IMR-90 (cell line): Measurements from ENCODE around the gene TOP2B. TPM values are rescaled to one million over a fixed set of nuclear protein-coding genes. Genes with fewer than 3 reads are reported as not detected.

ENCODE experiments used
- ATAC-seq: fragments of 200-7000 bp; cut with Tn5 transposase; 2 replicates; pipeline ENCODE4 v1.9.1; 2020; ENCODE audit warnings: low read depth, mild to moderate bottlenecking, moderate library complexity
- BruUV-seq: library from RNA; stranded (reverse); fragments of 400-500 nt; replicated peaks from 2 replicates; lab custom pipeline; 2021; lab: Mats Ljungman, UMichigan
- CTCF ChIA-PET: fragments of 300-600 bp; formaldehyde crosslinking; extraction: SDS; loops from one replicate; lab custom pipeline; 2021; ENCODE audit warnings: antibody characterized with exemption; lab: Yijun Ruan, JAX
- POLR2A ChIA-PET: fragments of 300-600 bp; sonication (Branson Sonifier 250); formaldehyde crosslinking; loops from one replicate; lab custom pipeline; 2022; ENCODE audit warnings: antibody characterized with exemption; ENCODE audit not compliant: unreplicated experiment; lab: Charles Lee
- DNase-seq: peaks from one replicate; pipeline ENCODE4 v3.0.0; 2013
- H2AFZ ChIP-seq: replicated peaks from 2 replicates; pipeline ENCODE3; 2013; ENCODE audit warnings: low read length, mild to moderate bottlenecking; ENCODE audit not compliant: poor library complexity
- H2AK5ac ChIP-seq: 2 replicates; pipeline ENCODE4 v1.6.1; 2013; ENCODE audit warnings: low read depth, low read length, inconsistent platforms
- H2AK9ac ChIP-seq: replicated peaks from 2 replicates; pipeline ENCODE3; 2013; ENCODE audit warnings: mild to moderate bottlenecking, low read depth, low read length, moderate library complexity; ENCODE audit not compliant: poor library complexity
- H2BK120ac ChIP-seq: 2 replicates; pipeline ENCODE4 v1.6.1; 2013; ENCODE audit warnings: low read depth, low read length, inconsistent platforms
- H2BK15ac ChIP-seq: 3 replicates; pipeline ENCODE4 v1.6.1; 2013; ENCODE audit warnings: low read depth, low read length, inconsistent platforms
- H2BK20ac ChIP-seq: 2 replicates; pipeline ENCODE4 v1.6.1; 2013; ENCODE audit warnings: low read depth, mild to moderate bottlenecking, inconsistent platforms, low read length, moderate library complexity
- H2BK5ac ChIP-seq: 2 replicates; pipeline ENCODE4 v1.6.1; 2013; ENCODE audit warnings: mild to moderate bottlenecking, low read depth, low read length, inconsistent platforms; ENCODE audit not compliant: poor library complexity, severe bottlenecking
- H3K14ac ChIP-seq: replicated peaks from 2 replicates; pipeline ENCODE4 v1.6.1; 2013; ENCODE audit warnings: low read depth, low read length, inconsistent platforms
- H3K18ac ChIP-seq: 2 replicates; pipeline ENCODE4 v1.6.1; 2013; ENCODE audit warnings: low read depth, low read length, control low read depth
- H3K23ac ChIP-seq: 2 replicates; pipeline ENCODE4 v1.6.1; 2013; ENCODE audit warnings: low read depth, low read length, inconsistent platforms
- H3K27ac ChIP-seq: 2 replicates; pipeline ENCODE4 v1.5.1; 2013; ENCODE audit warnings: mild to moderate bottlenecking, control low read depth, low read length; ENCODE audit not compliant: insufficient read depth
- H3K27me3 ChIP-seq: 2 replicates; pipeline ENCODE4 v1.6.1; 2013; ENCODE audit warnings: low read length; ENCODE audit not compliant: control insufficient read depth, insufficient read depth
- H3K36me3 ChIP-seq: 2 replicates; pipeline ENCODE4 v1.6.1; 2013; ENCODE audit warnings: low read length, mixed read lengths; ENCODE audit not compliant: control insufficient read depth, insufficient read depth
- H3K4ac ChIP-seq: 2 replicates; pipeline ENCODE4 v1.6.1; 2013; ENCODE audit warnings: low read depth, low read length, inconsistent platforms
- H3K4me1 ChIP-seq: 2 replicates; pipeline ENCODE4 v1.6.1; 2013; ENCODE audit warnings: low read length, mixed read lengths; ENCODE audit not compliant: control insufficient read depth, insufficient read depth
- H3K4me2 ChIP-seq: 2 replicates; pipeline ENCODE4 v1.6.1; 2013; ENCODE audit warnings: low read depth, mild to moderate bottlenecking, control low read depth, low read length, moderate library complexity
- H3K4me3 ChIP-seq: 2 replicates; pipeline ENCODE4 v1.5.1; 2013; ENCODE audit warnings: low read depth, mild to moderate bottlenecking, control low read depth, low read length, moderate library complexity; ENCODE audit not compliant: insufficient read depth
- H3K56ac ChIP-seq: 2 replicates; pipeline ENCODE4 v1.6.1; 2013; ENCODE audit warnings: low read length, inconsistent platforms; ENCODE audit not compliant: insufficient read depth; ENCODE audit errors: extremely low read depth
- H3K79me1 ChIP-seq, 2 experiments: 2 replicates each; pipeline ENCODE4 v1.6.1; 2013; ENCODE audit warnings: low read length in 2 of 2, inconsistent platforms in 1 of 2, low read depth in 1 of 2
- H3K9ac ChIP-seq: 2 replicates; pipeline ENCODE4 v1.6.1; 2013; ENCODE audit warnings: low read depth, low read length, control low read depth
- H3K9me1 ChIP-seq: 2 replicates; pipeline ENCODE4 v1.6.1; 2013; ENCODE audit warnings: low read length, inconsistent platforms; ENCODE audit not compliant: insufficient read depth
- H3K9me3 ChIP-seq: 2 replicates; pipeline ENCODE4 v1.6.1; 2013; ENCODE audit warnings: low read length; ENCODE audit not compliant: control insufficient read depth, insufficient read depth
- H4K20me1 ChIP-seq: 2 replicates; pipeline ENCODE4 v1.6.1; 2013; ENCODE audit warnings: low read length, inconsistent platforms; ENCODE audit not compliant: insufficient read depth
- H4K5ac ChIP-seq: 2 replicates; pipeline ENCODE4 v1.6.1; 2013; ENCODE audit warnings: mild to moderate bottlenecking, low read depth, low read length, control low read depth
- H4K8ac ChIP-seq, 2 experiments: 2 replicates each; pipeline ENCODE4 v1.6.1; 2013; ENCODE audit warnings: low read depth in 2 of 2, low read length in 2 of 2, control low read depth in 1 of 2, inconsistent platforms in 1 of 2
- H4K91ac ChIP-seq: 2 replicates; pipeline ENCODE4 v1.6.1; 2013; ENCODE audit warnings: low read depth, low read length, inconsistent platforms; ENCODE audit not compliant: insufficient read depth
- CEBPB ChIP-seq: IDR thresholded peaks from 2 replicates; pipeline ENCODE4 v1.6.1; 2012; ENCODE audit warnings: low read depth, low read length, improper control_type of control experiment
- FOS ChIP-seq: fragments of 150-350 bp; IDR thresholded peaks from 2 replicates; pipeline ENCODE4 v1.6.1; 2016; ENCODE audit warnings: low read depth, low read length
- MAFK ChIP-seq: IDR thresholded peaks from 2 replicates; pipeline ENCODE4 v1.6.1; 2012; ENCODE audit warnings: low read depth, low read length, improper control_type of control experiment
- MAZ ChIP-seq: IDR thresholded peaks from 2 replicates; pipeline ENCODE4 v1.6.1; 2012; ENCODE audit warnings: low read depth, mild to moderate bottlenecking, low read length, improper control_type of control experiment, moderate library complexity, borderline replicate concordance
- NFE2L2 ChIP-seq: fragments of 150-350 bp; IDR thresholded peaks from 2 replicates; pipeline ENCODE4 v1.6.1; 2016; ENCODE audit warnings: low read depth, mild to moderate bottlenecking, low read length
- RAD21 ChIP-seq: IDR thresholded peaks from 2 replicates; pipeline ENCODE4 v1.6.1; 2012; ENCODE audit warnings: low read length, improper control_type of control experiment
- WGBS, 2 experiments: methylation state at CpG; one replicate each; pipeline versions ENCODE4 v1.1.5 to v1.1.7; 2013; ENCODE audit warnings: missing lambda C conversion rate in 2 of 2; ENCODE audit not compliant: insufficient read length in 1 of 2; ENCODE audit errors: extremely low coverage in 2 of 2; 5-methylcytosine and 5-hydroxymethylcytosine counted together
- dilution Hi-C: fragments of 300-500 bp; cut with HindIII; formaldehyde crosslinking; loops from one replicate; pipeline ENCODE4 v1.14.3; 2018; ENCODE audit warnings: low sequenced_read_pairs; ENCODE audit not compliant: unreplicated experiment
- in situ Hi-C: fragments of 300-500 bp; cut with MboI; formaldehyde crosslinking; loops from 3 replicates; pipeline ENCODE4 v1.14.3; 2019; ENCODE audit warnings: low sequenced_read_pairs, inconsistent platforms, mixed read lengths
- intact Hi-C: fragments of 100-400 bp; cut with micrococcal nuclease; formaldehyde crosslinking; loops from 2 replicates; pipeline ENCODE4 v1.10.0; 2022
- polyA plus RNA-seq, 3 experiments: library from polyadenylated mRNA; depleted of rRNA; stranded (reverse); fragments of >200 nt; gene quantifications; 2 replicates each; pipeline ENCODE4 v1.2.3, GENCODE V29; 2012; ENCODE audit warnings: low replicate concordance in 1 of 3
- total RNA-seq: library from RNA; depleted of rRNA; stranded (reverse); fragments of >200 nt; gene quantifications from 2 replicates; pipeline ENCODE4 v1.2.3, GENCODE V29; 2012
- TF ChIP-seq, protein P1 (sequence below): conservative IDR thresholded peaks from 2 replicates; pipeline ENCODE4 v1.5.1; 2012; ENCODE audit warnings: mild to moderate bottlenecking, low read depth, low read length, improper control_type of control experiment

TOP2B gene
- total and polyA plus RNA-seq, 2 of the 4 experiments (the other 2 are of a cell fraction) = 45.5 to 53.4 TPM

DNA sequence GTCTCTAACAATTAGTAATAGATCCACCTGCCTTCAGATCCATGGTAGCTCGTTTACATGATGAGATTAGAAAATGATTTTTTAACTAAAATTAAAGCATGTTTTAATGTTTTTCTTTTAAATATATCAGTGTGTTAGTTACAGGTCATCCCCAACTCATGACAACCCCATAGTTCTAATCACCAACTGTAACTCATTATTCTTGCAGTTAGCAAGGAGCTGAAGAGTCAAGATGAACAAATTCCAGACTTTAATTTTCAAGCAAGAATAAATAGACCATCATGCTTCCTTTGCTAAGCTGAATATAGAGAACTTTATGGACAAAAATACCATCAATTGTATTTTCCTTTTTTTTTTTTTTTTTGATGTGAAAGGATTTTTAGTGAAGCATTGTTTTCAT, 101.1 kb downstream of the TOP2B start:
- no peak overlapping the region for H2BK5ac ChIP-seq
- no peak overlapping the region for H2AK9ac ChIP-seq
- H3K4me3 ChIP-seq = no peak overlapping the region
- H2BK15ac ChIP-seq = no peak overlapping the region
- no CpG with 5 or more reads among the region's 1 CpG for WGBS, 2 experiments
- no peak overlapping the region for H3K4me2 ChIP-seq
- H3K9ac ChIP-seq = no peak overlapping the region
- ATAC-seq (no peak), DNase-seq (peak; percentile 41)
- H4K8ac ChIP-seq = no peak overlapping the region
- no peaks in the 10 kb centered on the region for H3K4me1 ChIP-seq
- H3K56ac ChIP-seq = no peak overlapping the region
- no peak overlapping the region for H2BK120ac ChIP-seq
- no peak overlapping the region for H2AFZ ChIP-seq
- no peak overlapping the region for H4K5ac ChIP-seq
- TF ChIP-seq RAD21 = no peak
- no peak for TF ChIP-seq NFE2L2
- TF ChIP-seq CEBPB = no peak
- no peak for TF ChIP-seq MAZ
- no peak for TF ChIP-seq FOS
- TF ChIP-seq, protein P1, sequence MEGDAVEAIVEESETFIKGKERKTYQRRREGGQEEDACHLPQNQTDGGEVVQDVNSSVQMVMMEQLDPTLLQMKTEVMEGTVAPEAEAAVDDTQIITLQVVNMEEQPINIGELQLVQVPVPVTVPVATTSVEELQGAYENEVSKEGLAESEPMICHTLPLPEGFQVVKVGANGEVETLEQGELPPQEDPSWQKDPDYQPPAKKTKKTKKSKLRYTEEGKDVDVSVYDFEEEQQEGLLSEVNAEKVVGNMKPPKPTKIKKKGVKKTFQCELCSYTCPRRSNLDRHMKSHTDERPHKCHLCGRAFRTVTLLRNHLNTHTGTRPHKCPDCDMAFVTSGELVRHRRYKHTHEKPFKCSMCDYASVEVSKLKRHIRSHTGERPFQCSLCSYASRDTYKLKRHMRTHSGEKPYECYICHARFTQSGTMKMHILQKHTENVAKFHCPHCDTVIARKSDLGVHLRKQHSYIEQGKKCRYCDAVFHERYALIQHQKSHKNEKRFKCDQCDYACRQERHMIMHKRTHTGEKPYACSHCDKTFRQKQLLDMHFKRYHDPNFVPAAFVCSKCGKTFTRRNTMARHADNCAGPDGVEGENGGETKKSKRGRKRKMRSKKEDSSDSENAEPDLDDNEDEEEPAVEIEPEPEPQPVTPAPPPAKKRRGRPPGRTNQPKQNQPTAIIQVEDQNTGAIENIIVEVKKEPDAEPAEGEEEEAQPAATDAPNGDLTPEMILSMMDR = no peak
- no peak for TF ChIP-seq MAFK
- H4K20me1 ChIP-seq = no peaks in the 10 kb centered on the region
- no peak overlapping the region for H3K18ac ChIP-seq
- in situ Hi-C loops (no loop called here), intact Hi-C loops (no loop called here), dilution Hi-C loops (no loop called here)
- H3K9me1 ChIP-seq = no peaks in the 10 kb centered on the region
- no peaks in the 10 kb centered on the region for H3K79me1 ChIP-seq
- POLR2A ChIA-PET = interaction anchor here (0.6 kb wide), 1 partner anchor 80 kb away, joined by 11 read pairs; no protein-coding TSS in a partner anchor
- H2BK20ac ChIP-seq = no peak overlapping the region
- H3K14ac ChIP-seq = no peak overlapping the region
- BruUV-seq = no TSS peak
- H3K36me3 ChIP-seq = no peaks in the 10 kb centered on the region
- no peak overlapping the region for H4K91ac ChIP-seq
- no peak overlapping the region for H3K27ac ChIP-seq
- H3K9me3 ChIP-seq = no peaks in the 10 kb centered on the region
- CTCF ChIA-PET = no interaction called here
- no peak overlapping the region for H3K23ac ChIP-seq
- H3K27me3 ChIP-seq = 0 out of 2 replicates have a peak, but pooled peaks cover 2% of the 10 kb centered on the region
- H3K4ac ChIP-seq = no peak overlapping the region
- no peak overlapping the region for H2AK5ac ChIP-seq
